K562 (cell line): Measurements from ENCODE around the gene AQP1. TPM values are rescaled to one million over a fixed set of nuclear protein-coding genes. Genes with fewer than 3 reads are reported as not detected.

Experiments used
- BRD9 ChIP-seq: fragments of 450-650 bp; IDR thresholded peaks from 2 replicates; pipeline ENCODE4 v1.6.1; 2018; ENCODE audit warnings: low read depth; ENCODE audit not compliant: partially characterized antibody
- DACH1 ChIP-seq: fragments of 450-650 bp; IDR thresholded peaks from 2 replicates; pipeline ENCODE4 v1.6.1; 2018; ENCODE audit not compliant: partially characterized antibody
- ETV6 ChIP-seq, 3 experiments: fragments of 150-350 bp in 1 of 3; sonication (generic) in 1 of 3; formaldehyde crosslinking in 1 of 3; IDR thresholded peaks; 2 replicates each; pipeline versions ENCODE4 v1.6.1 to v1.8.0; 2014 to 2022; ENCODE audit warnings: borderline replicate concordance in 2 of 3, low read depth in 2 of 3, antibody characterized with exemption in 1 of 3, low read length in 1 of 3, mild to moderate bottlenecking in 1 of 3, missing genetic modification reagents in 1 of 3
- FIP1L1 ChIP-seq: fragments of 200-400 bp; formaldehyde crosslinking; IDR thresholded peaks from 2 replicates; pipeline ENCODE4 v1.6.1; 2018; ENCODE audit warnings: mild to moderate bottlenecking, low read depth, low read length; ENCODE audit not compliant: poor library complexity, severe bottlenecking
- MTA2 ChIP-seq: fragments of 450-650 bp; IDR thresholded peaks from 2 replicates; pipeline ENCODE4 v1.6.1; 2016; ENCODE audit warnings: low read depth
- MYC ChIP-seq, 2 experiments: fragments of 250-450 bp in 1 of 2; sonication (Bioruptor Pico) in 1 of 2; IDR thresholded peaks; 2 replicates each; pipeline versions ENCODE4 v1.5.1 to v1.6.1; 2012 to 2021; ENCODE audit warnings: low read depth in 2 of 2, borderline replicate concordance in 1 of 2, improper control_type of control experiment in 1 of 2, low read length in 1 of 2, mild to moderate bottlenecking in 1 of 2, moderate library complexity in 1 of 2
- NR1H2 ChIP-seq: sonication (generic); formaldehyde crosslinking; IDR thresholded peaks from 2 replicates; pipeline ENCODE4 v1.4.0; 2020; ENCODE audit warnings: mild to moderate bottlenecking, missing genetic modification reagents
- PHB2 ChIP-seq: fragments of 450-650 bp; IDR thresholded peaks from 2 replicates; pipeline ENCODE4 v1.6.1; 2017; ENCODE audit warnings: low read depth
- PTBP1 ChIP-seq: fragments of 200-400 bp; formaldehyde crosslinking; IDR thresholded peaks from 2 replicates; pipeline ENCODE4 v1.6.1; 2017; ENCODE audit warnings: low read depth, low read length
- SMAD1 ChIP-seq: fragments of 150-350 bp; IDR thresholded peaks from 2 replicates; pipeline ENCODE4 v1.6.1; 2014; ENCODE audit warnings: low read length, low read depth; ENCODE audit not compliant: partially characterized antibody
- SMAD4 ChIP-seq: fragments of 250-450 bp; sonication (Bioruptor Pico); conservative IDR thresholded peaks from 2 replicates; pipeline ENCODE4 v1.8.0; 2021; ENCODE audit warnings: inconsistent platforms, mild to moderate bottlenecking, moderate library complexity
- SMARCC2 ChIP-seq: fragments of 450-650 bp; IDR thresholded peaks from 2 replicates; pipeline ENCODE4 v1.6.1; 2017; ENCODE audit warnings: antibody characterized with exemption, moderate library complexity, mild to moderate bottlenecking, low read depth
- STAG1 ChIP-seq: sonication (generic); formaldehyde crosslinking; IDR thresholded peaks from 2 replicates; pipeline ENCODE4 v1.5.0; 2020; ENCODE audit warnings: missing genetic modification reagents, borderline replicate concordance
- THRA ChIP-seq: fragments of 450-650 bp; IDR thresholded peaks from 2 replicates; pipeline ENCODE4 v1.6.1; 2017; ENCODE audit warnings: mild to moderate bottlenecking, moderate library complexity
- ZC3H11A ChIP-seq: IDR thresholded peaks from 2 replicates; pipeline ENCODE4 v1.6.1; 2012; ENCODE audit warnings: low read depth, low read length, improper control_type of control experiment
- ZMIZ1 ChIP-seq, 2 experiments: fragments of 150-350 bp in 1 of 2; IDR thresholded peaks; 2 replicates each; pipeline ENCODE4 v1.6.1; 2012 to 2016; ENCODE audit warnings: low read depth in 2 of 2, low read length in 2 of 2, mild to moderate bottlenecking in 1 of 2, moderate library complexity in 1 of 2
- ZNF277 ChIP-seq: fragments of 250-450 bp; sonication (Bioruptor Pico); IDR thresholded peaks from 2 replicates; pipeline ENCODE4 v1.8.0; 2022; ENCODE audit warnings: inconsistent platforms, mild to moderate bottlenecking, moderate library complexity, borderline replicate concordance
- ZNF444 ChIP-seq: fragments of 250-450 bp; sonication (Bioruptor Pico); IDR thresholded peaks from 2 replicates; pipeline ENCODE4 v1.4.0; 2020; ENCODE audit warnings: mild to moderate bottlenecking, moderate library complexity
- ZNF445 ChIP-seq: fragments of 250-450 bp; sonication (Bioruptor Pico); IDR thresholded peaks from 2 replicates; pipeline ENCODE4 v1.4.0; 2020; ENCODE audit warnings: low read depth, mild to moderate bottlenecking, moderate library complexity
- polyA plus RNA-seq, 8 experiments: library from polyadenylated mRNA; depleted of rRNA in 4 of 8; stranded (reverse) in 5 of 8; unstranded in 3 of 8; fragments of >200 nt; fragmentation: Nextera tagmentation in 2 of 8; fragmentation: Illumina TruSeq in 1 of 8; extraction: Ambion mirVana in 2 of 8; extraction: Trizol in 1 of 8; gene quantifications; 2 replicates each; pipeline versions ENCODE4 v1.2.1 to v1.2.3, GENCODE V29; 2011 to 2014; ENCODE audit warnings: inconsistent platforms in 1 of 8, missing spikeins in 1 of 8
- total RNA-seq, 7 experiments: library from RNA; depleted of rRNA in 6 of 7; stranded (reverse); fragments of >200 nt in 6 of 7; fragmentation: Illumina TruSeq in 2 of 7; extraction: Trizol in 2 of 7; gene quantifications; 2 replicates each; pipeline versions ENCODE4 v1.2.1 to v1.2.3, GENCODE V29; 2011 to 2021; ENCODE audit warnings: low replicate concordance in 1 of 7

AQP1 gene
- total and polyA plus RNA-seq, 9 of the 15 experiments (the other 6 are each of a cell fraction or from before 2014, with no cell fraction given), result 0.18 to 12.6 (median 4.1) TPM

- TF ChIP-seq ZMIZ1 (IDR thresholded peaks at IDR 0.05; ENCODE audit: low read depth in 2 of 2, low read length in 2 of 2), result peak in 1 of 2 experiments; percentile 72; a peak in 1 of 4 replicates
- TF ChIP-seq ZC3H11A, result no peak
- no peak for TF ChIP-seq MYC (IDR thresholded peaks at IDR 0.05; ENCODE audit: low read depth, low read length)
- TF ChIP-seq MYC (CRISPR knock-in tag; IDR thresholded peaks at IDR 0.05; ENCODE audit: borderline replicate concordance, low read depth), result no peak
- TF ChIP-seq MTA2, result peak; percentile 84
- peak; percentile 15; the same call in 1 of the 2 replicates for TF ChIP-seq PTBP1
- TF ChIP-seq SMAD4 (CRISPR knock-in tag), result peak; percentile 89
- peak; percentile 41 for TF ChIP-seq SMAD1
- TF ChIP-seq ETV6 (IDR thresholded peaks at IDR 0.05; ENCODE audit: borderline replicate concordance in 1 of 2, low read depth in 2 of 2, low read length in 1 of 2), result 0 out of 4 replicates have a peak, but pooled peaks of 1 of the 2 experiments have one; percentile 28
- no peak for TF ChIP-seq ETV6 (CRISPR knock-in tag; IDR thresholded peaks at IDR 0.05; ENCODE audit: borderline replicate concordance)
- TF ChIP-seq DACH1, result peak; percentile 28
- peak; percentile 45; the same call in 1 of the 2 replicates for TF ChIP-seq SMARCC2
- TF ChIP-seq NR1H2 (CRISPR knock-in tag), result no peak
- no peak for TF ChIP-seq FIP1L1
- no peak for TF ChIP-seq ZNF277 (CRISPR knock-in tag)
- no peak for TF ChIP-seq STAG1 (CRISPR knock-in tag)
- TF ChIP-seq ZNF445 (CRISPR knock-in tag), result no peak
- no peak for TF ChIP-seq THRA
- peak; percentile 52; the same call in 1 of the 2 replicates for TF ChIP-seq PHB2
- no peak for TF ChIP-seq ZNF444 (CRISPR knock-in tag)
- no peak for TF ChIP-seq BRD9
These were observed 14.6 kb upstream of the AQP1 start (continued) for GRCh38 chr7:30896783-30897637.
